ENCODE data around the gene HTT. TPM values are rescaled to one million over a fixed set of nuclear protein-coding genes. Genes with fewer than 3 reads are reported as not detected.

HTT gene
- total and polyA plus RNA-seq, 9 of the 15 experiments (the other 6 are each of a cell fraction or from before 2014, with no cell fraction given), result 0.66 to 31.6 (median 14.7) TPM

GRCh38 chr4:3074846-3075651 is 568 bp downstream of the HTT start (continued):
- TF ChIP-seq CHAMP1 (IDR thresholded peaks at IDR 0.05), result no peak
- TF ChIP-seq, protein P1, sequence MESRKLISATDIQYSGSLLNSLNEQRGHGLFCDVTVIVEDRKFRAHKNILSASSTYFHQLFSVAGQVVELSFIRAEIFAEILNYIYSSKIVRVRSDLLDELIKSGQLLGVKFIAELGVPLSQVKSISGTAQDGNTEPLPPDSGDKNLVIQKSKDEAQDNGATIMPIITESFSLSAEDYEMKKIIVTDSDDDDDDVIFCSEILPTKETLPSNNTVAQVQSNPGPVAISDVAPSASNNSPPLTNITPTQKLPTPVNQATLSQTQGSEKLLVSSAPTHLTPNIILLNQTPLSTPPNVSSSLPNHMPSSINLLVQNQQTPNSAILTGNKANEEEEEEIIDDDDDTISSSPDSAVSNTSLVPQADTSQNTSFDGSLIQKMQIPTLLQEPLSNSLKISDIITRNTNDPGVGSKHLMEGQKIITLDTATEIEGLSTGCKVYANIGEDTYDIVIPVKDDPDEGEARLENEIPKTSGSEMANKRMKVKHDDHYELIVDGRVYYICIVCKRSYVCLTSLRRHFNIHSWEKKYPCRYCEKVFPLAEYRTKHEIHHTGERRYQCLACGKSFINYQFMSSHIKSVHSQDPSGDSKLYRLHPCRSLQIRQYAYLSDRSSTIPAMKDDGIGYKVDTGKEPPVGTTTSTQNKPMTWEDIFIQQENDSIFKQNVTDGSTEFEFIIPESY (CRISPR knock-in tag; IDR thresholded peaks at IDR 0.05), result no peak
- TF ChIP-seq SMAD3 (CRISPR knock-in tag; conservative IDR thresholded peaks at IDR 0.05), result no peak
- TF ChIP-seq HCFC1 (IDR thresholded peaks at IDR 0.05; ENCODE audit: low read depth, low read length), result no peak
- peak; percentile 75 for TF ChIP-seq ATF7 (IDR thresholded peaks at IDR 0.05)
- no peak for TF ChIP-seq HLTF (IDR thresholded peaks at IDR 0.05)
- TF ChIP-seq XRCC4 (IDR thresholded peaks at IDR 0.05; ENCODE audit: extremely low read depth, insufficient read depth, insufficient read length), result no peak
- no peak for TF ChIP-seq ELK1 (CRISPR knock-in tag; IDR thresholded peaks at IDR 0.05)
- TF ChIP-seq CREBBP (IDR thresholded peaks at IDR 0.05; ENCODE audit: low read depth, low read length), result no peak
- TF ChIP-seq ZNF143 (CRISPR knock-in tag; IDR thresholded peaks at IDR 0.05), result 0 out of 2 replicates have a peak, but pooled peaks have one; percentile 1
- TF ChIP-seq GATAD2B (IDR thresholded peaks at IDR 0.05; ENCODE audit: borderline replicate concordance), result no peak
- no peak for TF ChIP-seq DDX20 (tag; IDR thresholded peaks at IDR 0.05; ENCODE audit: low read depth)
- TF ChIP-seq, protein P2, sequence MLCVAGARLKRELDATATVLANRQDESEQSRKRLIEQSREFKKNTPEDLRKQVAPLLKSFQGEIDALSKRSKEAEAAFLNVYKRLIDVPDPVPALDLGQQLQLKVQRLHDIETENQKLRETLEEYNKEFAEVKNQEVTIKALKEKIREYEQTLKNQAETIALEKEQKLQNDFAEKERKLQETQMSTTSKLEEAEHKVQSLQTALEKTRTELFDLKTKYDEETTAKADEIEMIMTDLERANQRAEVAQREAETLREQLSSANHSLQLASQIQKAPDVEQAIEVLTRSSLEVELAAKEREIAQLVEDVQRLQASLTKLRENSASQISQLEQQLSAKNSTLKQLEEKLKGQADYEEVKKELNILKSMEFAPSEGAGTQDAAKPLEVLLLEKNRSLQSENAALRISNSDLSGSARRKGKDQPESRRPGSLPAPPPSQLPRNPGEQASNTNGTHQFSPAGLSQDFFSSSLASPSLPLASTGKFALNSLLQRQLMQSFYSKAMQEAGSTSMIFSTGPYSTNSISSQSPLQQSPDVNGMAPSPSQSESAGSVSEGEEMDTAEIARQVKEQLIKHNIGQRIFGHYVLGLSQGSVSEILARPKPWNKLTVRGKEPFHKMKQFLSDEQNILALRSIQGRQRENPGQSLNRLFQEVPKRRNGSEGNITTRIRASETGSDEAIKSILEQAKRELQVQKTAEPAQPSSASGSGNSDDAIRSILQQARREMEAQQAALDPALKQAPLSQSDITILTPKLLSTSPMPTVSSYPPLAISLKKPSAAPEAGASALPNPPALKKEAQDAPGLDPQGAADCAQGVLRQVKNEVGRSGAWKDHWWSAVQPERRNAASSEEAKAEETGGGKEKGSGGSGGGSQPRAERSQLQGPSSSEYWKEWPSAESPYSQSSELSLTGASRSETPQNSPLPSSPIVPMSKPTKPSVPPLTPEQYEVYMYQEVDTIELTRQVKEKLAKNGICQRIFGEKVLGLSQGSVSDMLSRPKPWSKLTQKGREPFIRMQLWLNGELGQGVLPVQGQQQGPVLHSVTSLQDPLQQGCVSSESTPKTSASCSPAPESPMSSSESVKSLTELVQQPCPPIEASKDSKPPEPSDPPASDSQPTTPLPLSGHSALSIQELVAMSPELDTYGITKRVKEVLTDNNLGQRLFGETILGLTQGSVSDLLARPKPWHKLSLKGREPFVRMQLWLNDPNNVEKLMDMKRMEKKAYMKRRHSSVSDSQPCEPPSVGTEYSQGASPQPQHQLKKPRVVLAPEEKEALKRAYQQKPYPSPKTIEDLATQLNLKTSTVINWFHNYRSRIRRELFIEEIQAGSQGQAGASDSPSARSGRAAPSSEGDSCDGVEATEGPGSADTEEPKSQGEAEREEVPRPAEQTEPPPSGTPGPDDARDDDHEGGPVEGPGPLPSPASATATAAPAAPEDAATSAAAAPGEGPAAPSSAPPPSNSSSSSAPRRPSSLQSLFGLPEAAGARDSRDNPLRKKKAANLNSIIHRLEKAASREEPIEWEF (CRISPR knock-in tag; IDR thresholded peaks at IDR 0.05), result no peak
- TF ChIP-seq KDM4B (IDR thresholded peaks at IDR 0.05; ENCODE audit: borderline replicate concordance in 2 of 2, low read depth in 1 of 2), result no peak
- TF ChIP-seq HNRNPL (IDR thresholded peaks at IDR 0.05; ENCODE audit: low read depth, low read length), result no peak
- no peak for TF ChIP-seq FOXJ3 (CRISPR knock-in tag; IDR thresholded peaks at IDR 0.05)
- TF ChIP-seq EGR1 (conservative IDR thresholded peaks at IDR 0.05), result peak; percentile 28; the same call in 1 of the 2 replicates
